Tibial artery (tissue), 4 donors: Measurements from ENCODE around the gene FRMD4A.

Experiments
- DNase-seq, 2 donors: peaks; one replicate each; pipeline ENCODE4 v3.0.0-alpha.2; 2019
- H3K27ac ChIP-seq, 2 donors: fragments of 200-600 bp; sonication (generic) in 1 of 2; 1 replicate in 1 of 2; 2 replicates in 1 of 2; pipeline ENCODE4 v1.5.1; 2018 to 2019; ENCODE audit warnings: mild to moderate bottlenecking in 1 of 2
- H3K27me3 ChIP-seq, 2 donors: fragments of 200-600 bp; sonication (generic) in 1 of 2; one replicate each; pipeline versions ENCODE4 v1.5.1 to v1.6.0; 2016 to 2019
- H3K36me3 ChIP-seq, 3 donors: fragments of 200-600 bp; sonication (generic) in 2 of 3; one replicate each; pipeline ENCODE4 v1.5.1; 2016 to 2019; ENCODE audit warnings: mild to moderate bottlenecking in 2 of 3
- H3K4me1 ChIP-seq, 4 donors: fragments of 200-600 bp; sonication (generic) in 2 of 4; 1 replicate in 3 of 4; 2 replicates in 1 of 4; pipeline ENCODE4 v1.5.1; 2016 to 2019
- H3K4me3 ChIP-seq, 2 donors: fragments of 200-600 bp; sonication (generic) in 1 of 2; 1 replicate in 1 of 2; 2 replicates in 1 of 2; pipeline ENCODE4 v1.5.1; 2018 to 2019; ENCODE audit warnings: mild to moderate bottlenecking in 2 of 2
- H3K9me3 ChIP-seq, 3 donors: fragments of 200-600 bp; sonication (generic) in 1 of 3; one replicate each; pipeline ENCODE4 v1.5.1; 2016 to 2019
- CTCF ChIP-seq, 2 experiments: fragments of 200-600 bp in 1 of 2; fragments of 450-650 bp in 1 of 2; IDR thresholded peaks; one replicate each; pipeline ENCODE4 v1.5.1; 2017 to 2019; ENCODE audit warnings: antibody characterized with exemption in 2 of 2, mild to moderate bottlenecking in 1 of 2, moderate library complexity in 1 of 2
- intact Hi-C: fragments of 100-400 bp; cut with DNase I; formaldehyde crosslinking; loops from one replicate; pipeline ENCODE4 v1.15.0; 2023; ENCODE audit warnings: low total_unique reads

The FRMD4A gene

GRCh38 chr10:13740461-13740860 is 590.3 kb downstream of the FRMD4A start:
- no peak overlapping the region for H3K27ac ChIP-seq
- TF ChIP-seq CTCF (IDR thresholded peaks at IDR 0.05), result no peak
- intact Hi-C loops, result no loop called here
- no peaks in the 10 kb centered on the region for H3K4me1 ChIP-seq
- H3K9me3 ChIP-seq, result no peaks in the 10 kb centered on the region
- peaks cover 31 to 59% (median 54%) of the 10 kb centered on the region in 3 donors for H3K36me3 ChIP-seq
- no peak for DNase-seq
- no peak overlapping the region for H3K4me3 ChIP-seq
- no peaks in the 10 kb centered on the region for H3K27me3 ChIP-seq

- H3K9me3 ChIP-seq, result no peaks in the 10 kb centered on the region
- no peak overlapping the region for H3K4me3 ChIP-seq
- H3K36me3 ChIP-seq, result peaks cover 31 to 57% (median 48%) of the 10 kb centered on the region in 3 donors
- intact Hi-C loops, result no loop called here
- no peak overlapping the region for H3K27ac ChIP-seq
- no peak for TF ChIP-seq CTCF (IDR thresholded peaks at IDR 0.05)
- H3K4me1 ChIP-seq, result no peaks in the 10 kb centered on the region
- H3K27me3 ChIP-seq, result no peaks in the 10 kb centered on the region
- DNase-seq, result no peak
Measured at GRCh38 chr10:13739183-13739582, 591.5 kb downstream of the FRMD4A start.

- Histone ChIP-seq H3K4me1 (no peaks in the 10 kb centered on the region), H3K27me3 (no peaks in the 10 kb centered on the region), H3K9me3 (no peaks in the 10 kb centered on the region), H3K4me3 (no peak overlapping the region), H3K27ac (no peak overlapping the region), H3K36me3 (peaks cover 44 to 74% (median 72%) of the 10 kb centered on the region in 3 donors)
- DNase-seq, result no peak
- no peak for TF ChIP-seq CTCF (IDR thresholded peaks at IDR 0.05)
- intact Hi-C loops, result no loop called here
Measured at GRCh38 chr10:13736506-13736905, 594.2 kb downstream of the FRMD4A start.

- H3K36me3 ChIP-seq, result peaks cover 35 to 72% (median 66%) of the 10 kb centered on the region in 3 donors
- H3K9me3 ChIP-seq, result no peaks in the 10 kb centered on the region
- no peak overlapping the region for H3K4me3 ChIP-seq
- no peak overlapping the region for H3K27ac ChIP-seq
- no peaks in the 10 kb centered on the region for H3K4me1 ChIP-seq
- intact Hi-C loops, result no loop called here
- TF ChIP-seq CTCF (IDR thresholded peaks at IDR 0.05), result no peak
- DNase-seq, result no peak
- no peaks in the 10 kb centered on the region for H3K27me3 ChIP-seq
Measured at GRCh38 chr10:13734151-13734550, 596.6 kb downstream of the FRMD4A start.

GRCh38 chr10:13733071-13733470 is 597.7 kb downstream of the FRMD4A start:
- no peaks in the 10 kb centered on the region for H3K27me3 ChIP-seq
- no peak overlapping the region for H3K4me3 ChIP-seq
- intact Hi-C loops, result no loop called here
- peaks cover 25 to 64% (median 64%) of the 10 kb centered on the region in 3 donors for H3K36me3 ChIP-seq
- TF ChIP-seq CTCF (IDR thresholded peaks at IDR 0.05), result no peak
- no peak overlapping the region for H3K27ac ChIP-seq
- no peaks in the 10 kb centered on the region for H3K4me1 ChIP-seq
- no peaks in the 10 kb centered on the region for H3K9me3 ChIP-seq
- no peak for DNase-seq

GRCh38 chr10:13732465-13732881 is 598.3 kb downstream of the FRMD4A start:
- intact Hi-C loops, result no loop called here
- Histone ChIP-seq H3K27ac (no peak overlapping the region), H3K9me3 (no peaks in the 10 kb centered on the region), H3K4me3 (no peak overlapping the region), H3K27me3 (no peaks in the 10 kb centered on the region), H3K36me3 (peaks cover 19 to 58% (median 58%) of the 10 kb centered on the region in 3 donors), H3K4me1 (no peaks in the 10 kb centered on the region)
- TF ChIP-seq CTCF (IDR thresholded peaks at IDR 0.05), result no peak
- DNase-seq, result no peak
